GM18909 (cell line): ENCODE results near the gene HSPA14.
A peak's percentile ranks its signal among the peaks of the same experiment; 100 is the strongest.
"Not testable (repeated sequence)": the region's sequence is repeated elsewhere in the genome, so short reads cannot be mapped to it uniquely, and the experiment has no call there.

Experiments used
- ATAC-seq: cut with Tn5 transposase; IDR thresholded peaks from one replicate; pipeline ENCODE4 v1.9.1; 2021; ENCODE audit warnings: mild to moderate bottlenecking; ENCODE audit not compliant: unreplicated experiment, poor library complexity

HSPA14 gene

GRCh38 chr10:14879124-14879927 is 41.2 kb downstream of the HSPA14 start:
- peak; percentile 23 for ATAC-seq

GRCh38 chr10:14879928-14880193 is 41.8 kb downstream of the HSPA14 start:
- ATAC-seq = no peak

- ATAC-seq = no peak
Measured at GRCh38 chr10:14880229-14880628, 42.1 kb downstream of the HSPA14 start.

- ATAC-seq = no peak
Measured at GRCh38 chr10:14884082-14884481, 46.0 kb downstream of the HSPA14 start.

DNA sequence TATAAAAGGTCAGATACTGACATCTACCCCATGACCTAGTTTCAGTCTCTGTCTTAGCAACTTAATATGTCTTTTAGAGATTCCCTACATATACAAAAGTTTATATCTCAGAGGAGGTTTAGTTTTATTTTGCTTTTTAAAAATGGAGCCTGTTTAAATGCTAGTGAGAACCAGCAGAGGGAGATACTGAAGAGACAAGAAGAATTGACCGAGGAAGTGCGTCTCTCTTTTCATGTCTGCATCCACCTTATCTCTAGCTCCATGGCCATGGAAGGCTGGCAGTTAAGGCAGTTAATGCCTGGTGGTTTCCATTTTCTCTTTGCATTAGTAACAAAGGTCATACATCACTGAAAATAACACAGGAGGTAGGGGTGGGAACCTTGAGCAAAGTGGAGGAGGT is 51.2 kb downstream of the HSPA14 start:
- ATAC-seq = no peak

GRCh38 chr10:14891151-14891550 is 53.0 kb downstream of the HSPA14 start:
- no peak for ATAC-seq

DNA sequence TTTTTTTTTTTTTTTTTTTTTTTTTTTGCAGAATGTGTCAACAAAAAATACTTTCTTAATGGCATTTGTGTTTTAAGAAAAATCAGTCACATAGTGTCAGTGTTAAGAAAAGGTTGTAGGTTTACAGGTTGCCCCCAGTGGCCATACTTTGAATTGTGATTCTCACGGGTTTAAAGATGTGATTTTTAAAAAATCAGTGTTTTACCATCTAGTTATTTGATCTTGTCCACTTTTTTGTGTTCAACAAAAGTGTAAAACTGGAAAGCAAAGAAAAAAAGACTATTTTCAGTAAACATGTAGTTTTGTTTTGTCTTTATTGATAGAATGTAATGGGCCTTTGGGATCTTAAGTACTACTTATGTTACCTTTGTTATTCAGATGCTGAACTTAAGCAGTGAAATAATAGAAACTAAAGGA is 66.2 kb downstream of the HSPA14 start:
- ATAC-seq = no peak

GRCh38 chr10:14904864-14905263 is 66.8 kb downstream of the HSPA14 start:
- no peak for ATAC-seq

DNA sequence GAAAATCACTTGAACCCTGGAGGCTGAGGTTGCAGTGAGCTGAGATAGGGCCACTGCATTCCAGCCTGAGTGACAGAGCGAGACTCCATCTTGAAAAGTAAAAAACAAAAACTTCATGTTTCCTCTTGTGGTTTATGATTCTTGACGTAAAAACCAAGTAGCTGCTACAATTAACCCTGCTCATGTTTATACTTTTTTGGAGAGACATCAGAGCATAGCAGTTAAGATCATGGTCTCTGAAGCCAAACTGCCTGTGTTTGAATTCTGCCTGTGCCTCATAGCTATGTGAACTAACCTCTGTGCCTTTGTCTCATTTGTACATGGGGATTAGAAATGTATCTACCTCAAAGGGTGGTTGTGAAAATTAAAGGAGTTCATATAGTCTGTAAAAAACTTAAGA is 67.8 kb downstream of the HSPA14 start:
- ATAC-seq = no peak

GRCh38 chr10:14906765-14907164 is 68.7 kb downstream of the HSPA14 start:
- no peak for ATAC-seq

DNA sequence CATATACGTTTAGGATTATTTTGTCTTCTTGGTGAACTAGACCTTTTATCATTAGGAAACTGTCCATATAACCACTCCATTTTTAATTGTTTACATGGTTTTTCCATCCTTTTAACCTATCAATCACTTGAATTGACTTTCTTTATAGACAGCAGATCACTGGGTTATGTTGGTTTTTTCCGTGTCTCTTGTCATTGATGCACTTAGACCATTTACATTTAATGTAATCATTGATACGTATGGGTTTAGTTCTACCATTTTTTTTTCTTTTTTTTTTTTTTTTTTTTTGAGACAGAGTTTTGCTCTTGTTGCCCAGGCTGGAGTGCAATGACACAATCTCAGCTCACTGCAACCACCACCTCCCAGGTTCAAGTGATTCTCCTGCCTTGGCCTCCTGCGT is 69.5 kb downstream of the HSPA14 start:
- not testable (repeated sequence) for ATAC-seq

- no peak for ATAC-seq
Measured at GRCh38 chr10:14909101-14909500, 71.0 kb downstream of the HSPA14 start.

GRCh38 chr10:14910953-14911352 is 72.8 kb downstream of the HSPA14 start:
- ATAC-seq = no peak

DNA sequence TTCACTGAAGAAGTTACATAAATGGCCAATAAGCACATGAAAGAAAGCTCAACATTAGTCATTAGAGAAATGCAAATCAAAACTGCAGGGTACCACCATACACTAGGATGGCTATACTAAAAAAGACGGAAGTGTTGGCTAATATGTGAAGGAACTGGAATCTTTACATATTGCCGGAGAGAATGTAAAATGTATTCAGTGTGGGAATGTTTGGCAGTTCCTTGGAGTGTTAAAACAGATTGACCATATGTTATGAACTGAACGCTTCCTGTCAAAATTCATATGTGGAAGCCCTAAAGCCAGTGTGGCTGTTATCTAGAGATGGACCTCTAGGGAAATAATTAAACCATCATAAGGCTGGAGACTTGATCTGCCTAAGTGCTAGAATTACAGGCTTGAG is 73.7 kb downstream of the HSPA14 start:
- ATAC-seq = no peak

DNA sequence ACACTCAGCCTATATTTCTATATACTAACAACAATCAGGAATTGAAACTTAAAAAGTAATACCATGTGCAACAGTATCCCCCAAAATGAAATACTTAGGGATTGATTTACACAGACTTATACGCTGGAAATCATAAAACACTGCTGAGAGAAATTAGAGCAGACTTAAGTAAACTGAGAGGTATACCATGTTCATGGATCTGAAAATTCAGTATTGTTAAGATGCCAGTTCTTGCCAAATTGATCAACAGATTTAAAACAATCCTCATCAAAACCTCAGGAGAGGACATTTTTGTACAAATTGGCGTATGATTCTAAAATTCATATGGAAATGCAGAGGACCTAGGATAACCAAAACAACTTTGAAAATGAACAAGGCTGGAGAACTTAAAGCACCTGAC is 78.5 kb downstream of the HSPA14 start:
- no peak for ATAC-seq

GRCh38 chr10:14917827-14918226 is 79.7 kb downstream of the HSPA14 start:
- no peak for ATAC-seq

DNA sequence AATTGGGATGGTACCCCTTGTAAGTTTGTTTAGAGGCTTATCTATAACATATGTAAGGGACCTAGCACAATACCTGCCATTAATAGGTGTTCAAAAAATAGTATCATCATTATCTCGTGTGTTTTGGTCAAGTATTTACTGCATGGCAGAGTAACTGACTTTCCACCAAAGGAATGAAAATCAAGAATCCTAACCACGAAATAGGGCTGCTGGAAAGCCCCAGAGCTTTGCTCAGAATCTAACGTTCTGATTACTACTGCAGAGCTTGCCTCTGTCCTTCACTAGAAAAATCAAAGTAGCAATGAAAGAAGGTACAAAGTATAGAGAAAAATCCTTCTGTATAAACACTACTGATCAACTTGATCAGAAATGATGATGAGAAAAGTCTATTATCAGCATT is 80.9 kb downstream of the HSPA14 start:
- ATAC-seq = no peak
